Liver (tissue), 9 donors: ENCODE measurements around the gene ABCC3. TPM values are rescaled to one million over a fixed set of nuclear protein-coding genes. Genes with fewer than 3 reads are reported as not detected.

Experiments used
- DNase-seq: peaks from one replicate; pipeline ENCODE4 v3.0.0-alpha.2; 2017; ENCODE audit warnings: low spot score
- H3K27ac ChIP-seq, 2 donors: one replicate each; pipeline ENCODE4 v1.7.0; 2013; ENCODE audit warnings: inconsistent platforms in 2 of 2, low read length in 2 of 2, control low read depth in 1 of 2, low read depth in 1 of 2, mild to moderate bottlenecking in 1 of 2
- H3K27me3 ChIP-seq, 4 donors: one replicate each; pipeline versions ENCODE4 v1.6.1 to v1.7.0; 2013; ENCODE audit warnings: low read length in 3 of 4, inconsistent platforms in 1 of 4, mild to moderate bottlenecking in 1 of 4, moderate library complexity in 1 of 4; ENCODE audit not compliant: control insufficient read depth in 4 of 4, insufficient read depth in 4 of 4
- H3K36me3 ChIP-seq, 4 donors: one replicate each; pipeline versions ENCODE4 v1.6.1 to v1.7.0; 2013; ENCODE audit warnings: low read length in 3 of 4, mild to moderate bottlenecking in 3 of 4, low read depth in 1 of 4, moderate library complexity in 1 of 4; ENCODE audit not compliant: control insufficient read depth in 4 of 4, insufficient read depth in 3 of 4
- H3K4me1 ChIP-seq, 4 donors: one replicate each; pipeline versions ENCODE4 v1.6.1 to v1.7.0; 2013; ENCODE audit warnings: low read length in 3 of 4, mild to moderate bottlenecking in 3 of 4, moderate library complexity in 1 of 4; ENCODE audit not compliant: control insufficient read depth in 4 of 4, insufficient read depth in 4 of 4
- H3K4me3 ChIP-seq, 3 donors: one replicate each; pipeline versions ENCODE4 v1.6.1 to v1.7.0; 2013; ENCODE audit warnings: low read length in 3 of 3, control low read depth in 1 of 3, low read depth in 1 of 3, mild to moderate bottlenecking in 1 of 3
- H3K9ac ChIP-seq, 2 donors: one replicate each; pipeline ENCODE4 v1.7.0; 2013; ENCODE audit warnings: low read length in 2 of 2, mild to moderate bottlenecking in 2 of 2, moderate library complexity in 2 of 2, control low read depth in 1 of 2, low read depth in 1 of 2
- H3K9me3 ChIP-seq, 4 donors: one replicate each; pipeline versions ENCODE4 v1.6.1 to v1.7.0; 2013; ENCODE audit warnings: low read length in 3 of 4; ENCODE audit not compliant: control insufficient read depth in 4 of 4
- ATF3 ChIP-seq: IDR thresholded peaks from 2 replicates; pipeline ENCODE4 v1.6.1; 2016; ENCODE audit warnings: antibody characterized with exemption
- EGR1 ChIP-seq, 2 donors: IDR thresholded peaks; 2 replicates each; pipeline ENCODE4 v1.6.1; 2016 to 2018; ENCODE audit warnings: antibody characterized with exemption in 2 of 2, low read depth in 2 of 2
- FOXA1 ChIP-seq: IDR thresholded peaks from 2 replicates; pipeline ENCODE4 v1.6.1; 2016; ENCODE audit warnings: antibody characterized with exemption
- FOXA2 ChIP-seq: IDR thresholded peaks from 2 replicates; pipeline ENCODE4 v1.6.1; 2016; ENCODE audit warnings: antibody characterized with exemption
- GABPA ChIP-seq, 2 donors: IDR thresholded peaks in 1 of 2; conservative IDR thresholded peaks in 1 of 2; 2 replicates each; pipeline ENCODE4 v1.6.1; 2016; ENCODE audit warnings: antibody characterized with exemption in 2 of 2, mild to moderate bottlenecking in 1 of 2, moderate library complexity in 1 of 2
- HNF4A ChIP-seq, 2 donors: conservative IDR thresholded peaks; 2 replicates each; pipeline ENCODE4 v1.6.1; 2016; ENCODE audit warnings: antibody characterized with exemption in 2 of 2, mild to moderate bottlenecking in 2 of 2
- HNF4G ChIP-seq: IDR thresholded peaks from 2 replicates; pipeline ENCODE4 v1.6.1; 2016; ENCODE audit warnings: antibody characterized with exemption
- JUND ChIP-seq, 2 donors: IDR thresholded peaks; 2 replicates each; pipeline ENCODE4 v1.6.1; 2016; ENCODE audit warnings: antibody characterized with exemption in 2 of 2
- MAX ChIP-seq: IDR thresholded peaks from 2 replicates; pipeline ENCODE4 v1.6.1; 2016; ENCODE audit warnings: antibody characterized with exemption
- NR2F2 ChIP-seq: IDR thresholded peaks from 2 replicates; pipeline ENCODE4 v1.6.1; 2016; ENCODE audit warnings: antibody characterized with exemption
- RAD21 ChIP-seq, 2 donors: IDR thresholded peaks; 2 replicates each; pipeline ENCODE4 v1.6.1; 2016; ENCODE audit warnings: antibody characterized with exemption in 2 of 2, mild to moderate bottlenecking in 2 of 2
- RXRA ChIP-seq, 2 donors: IDR thresholded peaks; 2 replicates each; pipeline ENCODE4 v1.6.1; 2017 to 2018; ENCODE audit warnings: antibody characterized with exemption in 2 of 2, mild to moderate bottlenecking in 1 of 2
- SP1 ChIP-seq: IDR thresholded peaks from 2 replicates; pipeline ENCODE4 v1.6.1; 2018; ENCODE audit warnings: antibody characterized with exemption, mild to moderate bottlenecking
- TAF1 ChIP-seq: conservative IDR thresholded peaks from 2 replicates; pipeline ENCODE4 v1.6.1; 2016; ENCODE audit warnings: antibody characterized with exemption, mild to moderate bottlenecking
- YY1 ChIP-seq: IDR thresholded peaks from 2 replicates; pipeline ENCODE4 v1.6.1; 2016; ENCODE audit warnings: antibody characterized with exemption, mild to moderate bottlenecking
- WGBS: extraction: QIAGEN DNeasy Blood & Tissue Kit; methylation state at CpG from one replicate; pipeline ENCODE4 v1.1.7; 2013; 5-methylcytosine and 5-hydroxymethylcytosine counted together
- polyA plus RNA-seq, 2 donors: library from polyadenylated mRNA; stranded (reverse) in 1 of 2; unstranded in 1 of 2; fragments of 200-250 nt in 1 of 2; fragments of >200 nt in 1 of 2; fragmentation: Nextera tagmentation in 1 of 2; extraction: Ambion mirVana in 1 of 2; gene quantifications; one replicate each; pipeline versions ENCODE4 v1.2.1 to v1.2.3, GENCODE V29; 2013 to 2015
- total RNA-seq, 2 donors: library from RNA; depleted of rRNA; stranded (reverse); fragments of >200 nt; gene quantifications; one replicate each; pipeline ENCODE4 v1.2.3, GENCODE V29; 2014
- TF ChIP-seq, protein P1 (sequence below): IDR thresholded peaks from 2 replicates; pipeline ENCODE4 v1.6.1; 2016; ENCODE audit warnings: antibody characterized with exemption, mild to moderate bottlenecking
- TF ChIP-seq, protein P2 (sequence below): IDR thresholded peaks from 2 replicates; pipeline ENCODE4 v1.6.1; 2016; ENCODE audit warnings: antibody characterized with exemption
- TF ChIP-seq, protein P3 (sequence below): fragments of 150-350 bp; IDR thresholded peaks from 2 replicates; pipeline ENCODE4 v1.5.1; 2017; ENCODE audit warnings: improper control_type of control experiment, low read depth, low read length; ENCODE audit not compliant: missing input control
- donor health status: healthy.
- donor health status: healthy.
- donor health status: healthy.
- donor health status: healthy.
- donor health status: healthy.

The ABCC3 gene
- total and polyA plus RNA-seq, 4 donors, result 10.5 to 197 (median 80.5) TPM

- H3K9me3 ChIP-seq, result no peaks in the 10 kb centered on the region
- peaks cover 12 to 41% (median 27%) of the 10 kb centered on the region in 4 donors for H3K4me1 ChIP-seq
- no peak for DNase-seq
- TF ChIP-seq, protein P1, sequence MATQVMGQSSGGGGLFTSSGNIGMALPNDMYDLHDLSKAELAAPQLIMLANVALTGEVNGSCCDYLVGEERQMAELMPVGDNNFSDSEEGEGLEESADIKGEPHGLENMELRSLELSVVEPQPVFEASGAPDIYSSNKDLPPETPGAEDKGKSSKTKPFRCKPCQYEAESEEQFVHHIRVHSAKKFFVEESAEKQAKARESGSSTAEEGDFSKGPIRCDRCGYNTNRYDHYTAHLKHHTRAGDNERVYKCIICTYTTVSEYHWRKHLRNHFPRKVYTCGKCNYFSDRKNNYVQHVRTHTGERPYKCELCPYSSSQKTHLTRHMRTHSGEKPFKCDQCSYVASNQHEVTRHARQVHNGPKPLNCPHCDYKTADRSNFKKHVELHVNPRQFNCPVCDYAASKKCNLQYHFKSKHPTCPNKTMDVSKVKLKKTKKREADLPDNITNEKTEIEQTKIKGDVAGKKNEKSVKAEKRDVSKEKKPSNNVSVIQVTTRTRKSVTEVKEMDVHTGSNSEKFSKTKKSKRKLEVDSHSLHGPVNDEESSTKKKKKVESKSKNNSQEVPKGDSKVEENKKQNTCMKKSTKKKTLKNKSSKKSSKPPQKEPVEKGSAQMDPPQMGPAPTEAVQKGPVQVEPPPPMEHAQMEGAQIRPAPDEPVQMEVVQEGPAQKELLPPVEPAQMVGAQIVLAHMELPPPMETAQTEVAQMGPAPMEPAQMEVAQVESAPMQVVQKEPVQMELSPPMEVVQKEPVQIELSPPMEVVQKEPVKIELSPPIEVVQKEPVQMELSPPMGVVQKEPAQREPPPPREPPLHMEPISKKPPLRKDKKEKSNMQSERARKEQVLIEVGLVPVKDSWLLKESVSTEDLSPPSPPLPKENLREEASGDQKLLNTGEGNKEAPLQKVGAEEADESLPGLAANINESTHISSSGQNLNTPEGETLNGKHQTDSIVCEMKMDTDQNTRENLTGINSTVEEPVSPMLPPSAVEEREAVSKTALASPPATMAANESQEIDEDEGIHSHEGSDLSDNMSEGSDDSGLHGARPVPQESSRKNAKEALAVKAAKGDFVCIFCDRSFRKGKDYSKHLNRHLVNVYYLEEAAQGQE, result no peak
- no peak for TF ChIP-seq HNF4A (conservative IDR thresholded peaks at IDR 0.05)
- no peak for TF ChIP-seq MAX
- TF ChIP-seq RAD21 (IDR thresholded peaks at IDR 0.05), result no peak
- no peak for TF ChIP-seq YY1
- TF ChIP-seq HNF4G, result no peak
- TF ChIP-seq JUND (IDR thresholded peaks at IDR 0.05), result no peak
- no peak for TF ChIP-seq GABPA (IDR thresholded peaks at IDR 0.05 in 1 of 2, conservative IDR thresholded peaks at IDR 0.05 in 1 of 2)
- no peak for TF ChIP-seq SP1
- no peak for TF ChIP-seq FOXA1
- TF ChIP-seq RXRA (IDR thresholded peaks at IDR 0.05), result no peak
- no peak for TF ChIP-seq NR2F2
- TF ChIP-seq ATF3, result no peak
- TF ChIP-seq, protein P2, sequence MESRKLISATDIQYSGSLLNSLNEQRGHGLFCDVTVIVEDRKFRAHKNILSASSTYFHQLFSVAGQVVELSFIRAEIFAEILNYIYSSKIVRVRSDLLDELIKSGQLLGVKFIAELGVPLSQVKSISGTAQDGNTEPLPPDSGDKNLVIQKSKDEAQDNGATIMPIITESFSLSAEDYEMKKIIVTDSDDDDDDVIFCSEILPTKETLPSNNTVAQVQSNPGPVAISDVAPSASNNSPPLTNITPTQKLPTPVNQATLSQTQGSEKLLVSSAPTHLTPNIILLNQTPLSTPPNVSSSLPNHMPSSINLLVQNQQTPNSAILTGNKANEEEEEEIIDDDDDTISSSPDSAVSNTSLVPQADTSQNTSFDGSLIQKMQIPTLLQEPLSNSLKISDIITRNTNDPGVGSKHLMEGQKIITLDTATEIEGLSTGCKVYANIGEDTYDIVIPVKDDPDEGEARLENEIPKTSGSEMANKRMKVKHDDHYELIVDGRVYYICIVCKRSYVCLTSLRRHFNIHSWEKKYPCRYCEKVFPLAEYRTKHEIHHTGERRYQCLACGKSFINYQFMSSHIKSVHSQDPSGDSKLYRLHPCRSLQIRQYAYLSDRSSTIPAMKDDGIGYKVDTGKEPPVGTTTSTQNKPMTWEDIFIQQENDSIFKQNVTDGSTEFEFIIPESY, result no peak
- TF ChIP-seq FOXA2, result no peak
- TF ChIP-seq, protein P3, sequence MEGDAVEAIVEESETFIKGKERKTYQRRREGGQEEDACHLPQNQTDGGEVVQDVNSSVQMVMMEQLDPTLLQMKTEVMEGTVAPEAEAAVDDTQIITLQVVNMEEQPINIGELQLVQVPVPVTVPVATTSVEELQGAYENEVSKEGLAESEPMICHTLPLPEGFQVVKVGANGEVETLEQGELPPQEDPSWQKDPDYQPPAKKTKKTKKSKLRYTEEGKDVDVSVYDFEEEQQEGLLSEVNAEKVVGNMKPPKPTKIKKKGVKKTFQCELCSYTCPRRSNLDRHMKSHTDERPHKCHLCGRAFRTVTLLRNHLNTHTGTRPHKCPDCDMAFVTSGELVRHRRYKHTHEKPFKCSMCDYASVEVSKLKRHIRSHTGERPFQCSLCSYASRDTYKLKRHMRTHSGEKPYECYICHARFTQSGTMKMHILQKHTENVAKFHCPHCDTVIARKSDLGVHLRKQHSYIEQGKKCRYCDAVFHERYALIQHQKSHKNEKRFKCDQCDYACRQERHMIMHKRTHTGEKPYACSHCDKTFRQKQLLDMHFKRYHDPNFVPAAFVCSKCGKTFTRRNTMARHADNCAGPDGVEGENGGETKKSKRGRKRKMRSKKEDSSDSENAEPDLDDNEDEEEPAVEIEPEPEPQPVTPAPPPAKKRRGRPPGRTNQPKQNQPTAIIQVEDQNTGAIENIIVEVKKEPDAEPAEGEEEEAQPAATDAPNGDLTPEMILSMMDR, result no peak
- no peak for TF ChIP-seq EGR1 (IDR thresholded peaks at IDR 0.05; ENCODE audit: low read depth in 2 of 2)
- TF ChIP-seq TAF1, result no peak
- H3K9ac ChIP-seq, result no peak overlapping the region
- H3K27ac ChIP-seq, result peak overlapping the region; percentile 72 to 80
- H3K36me3 ChIP-seq, result peaks cover 0 to 16% (median 9%) of the 10 kb centered on the region in 4 donors
- no peak overlapping the region for H3K4me3 ChIP-seq
- H3K27me3 ChIP-seq, result no peaks in the 10 kb centered on the region
- 89% methylated on average over 20 of the region's 20 CpGs for WGBS
These were observed 38.3 kb downstream of the ABCC3 start for GRCh38 chr17:50672831-50673551.
